ENCODE measurements around the gene PDPN.

DNA sequence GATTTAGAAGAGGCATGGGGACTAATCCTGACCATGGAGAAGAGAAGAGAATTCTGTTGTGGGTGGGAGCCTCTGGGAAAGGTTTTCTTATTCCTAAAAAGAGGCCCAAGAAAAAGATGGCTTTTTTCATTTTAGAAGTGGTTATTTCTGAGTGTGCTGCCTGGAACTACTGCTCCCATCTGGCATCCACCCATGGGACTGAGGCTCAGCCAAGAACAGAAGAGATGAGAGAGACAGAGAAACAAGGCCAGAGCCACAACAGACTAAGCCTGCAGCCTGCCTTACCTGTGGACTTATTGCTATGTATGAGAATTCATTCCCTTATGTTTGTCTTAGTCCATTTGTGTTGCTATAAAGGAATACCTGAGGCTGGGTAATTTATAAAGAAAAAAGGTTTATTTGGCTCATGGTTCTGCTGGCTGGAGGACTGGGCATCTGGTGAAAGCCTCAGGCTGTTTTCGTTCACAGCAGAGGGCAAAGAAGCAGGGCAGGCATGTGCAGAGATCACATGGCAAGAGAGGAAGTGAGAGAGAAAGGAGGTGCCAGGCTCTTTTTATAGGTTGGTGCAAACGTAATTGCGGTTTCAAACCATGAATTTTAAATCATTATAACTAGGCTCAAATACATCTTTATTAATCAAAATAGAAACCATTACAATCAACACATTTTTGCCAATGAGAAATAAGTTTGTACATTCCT is 58.8 kb downstream of the PDPN start:
- TF ChIP-seq, protein P1, sequence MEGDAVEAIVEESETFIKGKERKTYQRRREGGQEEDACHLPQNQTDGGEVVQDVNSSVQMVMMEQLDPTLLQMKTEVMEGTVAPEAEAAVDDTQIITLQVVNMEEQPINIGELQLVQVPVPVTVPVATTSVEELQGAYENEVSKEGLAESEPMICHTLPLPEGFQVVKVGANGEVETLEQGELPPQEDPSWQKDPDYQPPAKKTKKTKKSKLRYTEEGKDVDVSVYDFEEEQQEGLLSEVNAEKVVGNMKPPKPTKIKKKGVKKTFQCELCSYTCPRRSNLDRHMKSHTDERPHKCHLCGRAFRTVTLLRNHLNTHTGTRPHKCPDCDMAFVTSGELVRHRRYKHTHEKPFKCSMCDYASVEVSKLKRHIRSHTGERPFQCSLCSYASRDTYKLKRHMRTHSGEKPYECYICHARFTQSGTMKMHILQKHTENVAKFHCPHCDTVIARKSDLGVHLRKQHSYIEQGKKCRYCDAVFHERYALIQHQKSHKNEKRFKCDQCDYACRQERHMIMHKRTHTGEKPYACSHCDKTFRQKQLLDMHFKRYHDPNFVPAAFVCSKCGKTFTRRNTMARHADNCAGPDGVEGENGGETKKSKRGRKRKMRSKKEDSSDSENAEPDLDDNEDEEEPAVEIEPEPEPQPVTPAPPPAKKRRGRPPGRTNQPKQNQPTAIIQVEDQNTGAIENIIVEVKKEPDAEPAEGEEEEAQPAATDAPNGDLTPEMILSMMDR (IDR thresholded peaks at IDR 0.05) = no peak
- no peak for TF ChIP-seq POLR2A (IDR thresholded peaks at IDR 0.05)
